Adipocyte (in vitro differentiated cells): ENCODE results near the gene PIP5K1B.
A peak's percentile ranks its signal among the peaks of the same experiment; 100 is the strongest.

ENCODE experiments used
- DNase-seq: peaks from one replicate; pipeline ENCODE4 v3.0.0-alpha.2; 2015; ENCODE audit warnings: low read depth
- H3K27me3 ChIP-seq: replicated peaks from 2 replicates; pipeline ENCODE4 v1.7.0; 2013; ENCODE audit warnings: mild to moderate bottlenecking, low read length, moderate library complexity; ENCODE audit not compliant: control insufficient read depth, insufficient read depth
- H3K36me3 ChIP-seq: 2 replicates; pipeline ENCODE4 v1.7.0; 2013; ENCODE audit warnings: low read length, mild to moderate bottlenecking, moderate library complexity; ENCODE audit not compliant: control insufficient read depth, insufficient read depth, severe bottlenecking
- H3K4me1 ChIP-seq: 2 replicates; pipeline ENCODE4 v1.7.0; 2013; ENCODE audit warnings: mild to moderate bottlenecking, low read length, moderate library complexity; ENCODE audit not compliant: control insufficient read depth, insufficient read depth
- H3K4me3 ChIP-seq: 2 replicates; pipeline ENCODE4 v1.7.0; 2013; ENCODE audit warnings: mild to moderate bottlenecking, low read length, moderate library complexity
- H3K9ac ChIP-seq: 2 replicates; pipeline ENCODE4 v1.7.0; 2013; ENCODE audit warnings: mild to moderate bottlenecking, low read length, moderate library complexity
- H3K9me3 ChIP-seq: 2 replicates; pipeline ENCODE4 v1.7.0; 2013; ENCODE audit warnings: mild to moderate bottlenecking, low read length, moderate library complexity; ENCODE audit not compliant: control insufficient read depth

PIP5K1B gene

DNA sequence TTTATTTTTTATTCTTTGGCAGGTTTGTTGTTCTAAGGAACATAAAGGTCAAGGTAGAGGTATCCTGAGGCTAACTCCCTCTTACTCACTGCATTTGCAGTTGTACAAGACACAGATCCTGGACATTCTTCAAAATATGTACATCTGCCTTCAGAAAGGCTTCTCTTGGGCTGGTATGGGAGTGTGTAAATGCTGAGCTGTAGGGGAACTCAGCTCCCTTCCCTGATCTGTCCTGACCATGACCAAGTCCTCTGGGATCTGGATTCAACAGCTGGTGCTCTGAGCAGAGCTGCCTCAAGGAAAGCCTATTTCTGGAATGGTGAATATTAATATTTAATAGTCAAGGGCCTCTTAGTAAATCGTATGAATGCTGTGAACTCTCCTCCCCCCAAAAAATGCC is 191.4 kb downstream of the PIP5K1B start:
- Histone ChIP-seq H3K9ac (peak overlapping the region; percentile 53), H3K27me3 (no peaks in the 10 kb centered on the region), H3K4me3 (peak overlapping the region; percentile 70), H3K4me1 (peaks cover 28% of the 10 kb centered on the region), H3K36me3 (no peaks in the 10 kb centered on the region), H3K9me3 (no peaks in the 10 kb centered on the region)
- no peak for DNase-seq

DNA sequence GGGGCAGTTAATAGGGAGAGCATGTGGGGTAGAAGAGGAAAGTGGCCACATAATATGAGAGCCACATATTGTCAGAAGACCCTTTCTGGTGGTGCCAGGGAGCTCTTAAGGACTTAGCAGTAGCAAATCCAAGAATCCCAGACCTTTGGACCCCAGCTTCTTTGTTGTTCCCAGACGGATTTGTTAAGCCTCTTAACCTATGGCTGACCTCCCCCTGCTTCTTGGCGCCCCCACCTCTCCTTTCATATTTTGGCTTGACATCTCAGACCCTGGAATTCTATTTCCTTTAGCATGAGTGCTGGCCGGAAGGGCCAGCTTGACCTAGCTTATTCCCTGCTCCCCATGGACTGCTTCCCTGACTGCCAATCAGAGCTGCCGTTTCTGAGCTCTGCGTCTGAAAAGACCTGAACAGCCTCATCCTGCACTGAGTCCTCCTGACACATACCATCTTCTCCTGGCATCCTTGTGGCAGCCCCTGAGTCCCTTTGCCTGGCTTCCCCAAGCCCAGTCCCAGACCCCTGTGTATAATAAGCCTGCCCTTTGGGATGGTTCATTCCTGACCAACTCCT is 192.6 kb downstream of the PIP5K1B start:
- no peak for DNase-seq
- Histone ChIP-seq H3K4me1 (peaks cover 28% of the 10 kb centered on the region), H3K9me3 (no peaks in the 10 kb centered on the region), H3K9ac (no peak overlapping the region), H3K27me3 (no peaks in the 10 kb centered on the region), H3K4me3 (no peak overlapping the region), H3K36me3 (no peaks in the 10 kb centered on the region)

DNA sequence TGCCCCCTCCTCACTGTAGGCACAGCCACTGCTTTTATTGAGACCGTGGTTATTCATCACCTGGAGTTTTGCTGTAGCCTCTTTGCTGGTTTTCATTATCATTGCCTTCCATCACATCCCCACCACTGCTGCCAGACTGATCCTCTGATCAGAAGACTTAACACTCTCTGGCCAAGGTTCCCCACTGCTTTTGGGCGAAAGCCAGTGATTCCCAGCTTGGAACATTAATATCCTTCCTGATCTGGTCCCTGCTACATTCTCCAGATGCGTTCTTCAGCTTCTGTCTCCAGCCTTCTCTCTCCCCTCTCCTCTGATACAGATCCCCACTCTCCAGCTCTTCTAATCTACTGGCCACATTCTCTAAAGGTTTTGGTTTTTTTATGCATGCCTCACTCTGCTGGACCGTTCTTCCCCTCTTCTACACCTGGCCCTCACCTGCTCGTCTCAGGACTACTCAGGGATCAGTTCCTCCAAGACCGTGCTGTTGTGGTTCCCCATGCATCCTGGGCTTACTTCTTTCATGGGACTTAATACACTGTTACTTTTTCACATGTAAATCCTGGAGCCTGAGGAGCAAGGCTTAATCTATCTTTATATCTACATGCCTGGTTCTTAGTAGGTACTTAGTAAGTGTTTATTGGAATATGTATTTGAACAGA is 193.9 kb downstream of the PIP5K1B start:
- DNase-seq, result no peak
- no peak overlapping the region for H3K9ac ChIP-seq
- H3K4me3 ChIP-seq, result no peak overlapping the region
- H3K27me3 ChIP-seq, result no peaks in the 10 kb centered on the region
- no peaks in the 10 kb centered on the region for H3K9me3 ChIP-seq
- no peaks in the 10 kb centered on the region for H3K36me3 ChIP-seq
- peaks cover 28% of the 10 kb centered on the region for H3K4me1 ChIP-seq

DNA sequence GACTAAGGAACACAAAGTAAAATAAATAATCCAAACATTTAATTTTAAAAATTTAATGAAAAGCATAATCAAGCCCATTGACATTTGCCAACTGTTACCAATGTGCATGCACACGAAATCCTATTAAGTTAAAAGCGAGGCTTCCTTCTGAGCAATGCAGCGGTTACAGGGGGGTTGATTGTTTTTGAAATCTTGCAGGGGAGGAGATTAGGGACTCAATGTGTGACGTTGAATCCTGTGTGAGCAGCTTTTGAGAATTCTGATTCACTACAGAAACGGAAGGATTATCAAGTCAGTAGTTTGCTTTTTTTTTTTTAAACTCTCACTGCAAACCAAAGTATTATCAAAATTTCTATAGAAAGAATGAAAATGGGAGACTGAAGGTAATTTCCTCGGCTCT is 199.4 kb downstream of the PIP5K1B start:
- Histone ChIP-seq H3K4me1 (no peaks in the 10 kb centered on the region), H3K36me3 (no peaks in the 10 kb centered on the region), H3K9me3 (no peaks in the 10 kb centered on the region), H3K4me3 (no peak overlapping the region), H3K9ac (no peak overlapping the region), H3K27me3 (no peaks in the 10 kb centered on the region)
- DNase-seq, result no peak

DNA sequence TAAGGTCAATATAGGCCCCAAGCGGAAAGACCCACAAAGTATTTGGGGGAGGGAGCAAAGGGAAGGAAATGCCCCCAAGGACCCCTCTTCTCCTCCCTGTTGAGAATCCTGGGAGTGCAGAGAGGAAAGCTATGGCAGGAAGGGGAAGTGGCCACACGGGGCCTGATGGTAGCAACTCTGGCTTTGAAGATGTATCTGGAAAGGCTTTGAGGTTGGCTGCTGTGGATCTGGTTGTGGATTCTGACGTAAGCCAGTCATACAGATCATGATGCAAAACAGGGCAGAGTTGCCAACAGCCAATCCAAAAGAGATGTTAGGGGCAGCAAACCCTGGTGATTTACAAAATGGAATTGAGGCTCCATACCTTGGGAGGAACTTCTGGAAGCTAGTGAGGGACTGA is 200.1 kb downstream of the PIP5K1B start:
- H3K9me3 ChIP-seq, result no peaks in the 10 kb centered on the region
- no peaks in the 10 kb centered on the region for H3K36me3 ChIP-seq
- H3K4me1 ChIP-seq, result no peaks in the 10 kb centered on the region
- H3K27me3 ChIP-seq, result no peaks in the 10 kb centered on the region
- DNase-seq, result no peak
- no peak overlapping the region for H3K9ac ChIP-seq
- no peak overlapping the region for H3K4me3 ChIP-seq

DNA sequence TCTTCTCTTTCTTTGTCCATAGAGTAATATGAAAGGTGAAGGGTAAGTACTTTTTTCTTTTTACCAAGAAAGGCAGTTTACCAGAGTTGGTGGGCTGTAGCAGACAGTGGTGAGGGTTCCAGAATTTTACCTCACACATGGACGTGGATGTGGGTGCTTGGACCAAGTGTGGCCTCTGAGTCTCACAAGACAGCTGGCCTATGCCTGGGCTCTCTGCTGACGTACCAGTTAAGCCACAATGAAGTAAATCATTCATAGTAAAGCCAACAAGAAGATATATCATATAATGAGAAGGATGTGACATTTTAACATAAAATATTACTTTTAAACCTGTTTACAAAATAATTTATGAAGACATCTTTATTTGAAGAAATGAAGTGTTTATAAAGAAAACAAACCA is 202.9 kb downstream of the PIP5K1B start:
- no peak overlapping the region for H3K9ac ChIP-seq
- no peaks in the 10 kb centered on the region for H3K9me3 ChIP-seq
- no peaks in the 10 kb centered on the region for H3K4me1 ChIP-seq
- no peaks in the 10 kb centered on the region for H3K36me3 ChIP-seq
- no peak for DNase-seq
- H3K4me3 ChIP-seq, result no peak overlapping the region
- H3K27me3 ChIP-seq, result no peaks in the 10 kb centered on the region

DNA sequence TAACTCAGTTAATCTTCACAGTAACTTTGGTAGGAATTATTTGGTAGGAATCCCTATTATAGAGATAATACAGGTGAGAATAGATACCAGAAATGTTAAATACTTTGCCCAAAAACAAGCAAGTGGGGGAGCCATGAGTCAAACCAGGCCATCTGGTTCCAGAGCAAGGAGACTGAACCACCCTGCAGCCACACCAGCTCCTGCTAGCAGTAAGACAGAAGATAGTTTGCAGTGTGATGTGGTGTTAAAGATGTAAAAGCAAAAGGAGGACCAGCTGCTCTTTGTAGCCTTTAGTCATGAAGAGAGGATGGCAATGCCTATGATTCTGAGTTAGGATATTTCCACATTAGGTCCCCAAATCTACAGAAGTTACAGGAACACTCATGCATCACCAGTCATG is 207.5 kb downstream of the PIP5K1B start:
- H3K4me3 ChIP-seq, result no peak overlapping the region
- no peaks in the 10 kb centered on the region for H3K36me3 ChIP-seq
- H3K27me3 ChIP-seq, result peaks cover 3% of the 10 kb centered on the region
- H3K9me3 ChIP-seq, result no peaks in the 10 kb centered on the region
- H3K9ac ChIP-seq, result no peak overlapping the region
- no peak for DNase-seq
- H3K4me1 ChIP-seq, result no peaks in the 10 kb centered on the region

DNA sequence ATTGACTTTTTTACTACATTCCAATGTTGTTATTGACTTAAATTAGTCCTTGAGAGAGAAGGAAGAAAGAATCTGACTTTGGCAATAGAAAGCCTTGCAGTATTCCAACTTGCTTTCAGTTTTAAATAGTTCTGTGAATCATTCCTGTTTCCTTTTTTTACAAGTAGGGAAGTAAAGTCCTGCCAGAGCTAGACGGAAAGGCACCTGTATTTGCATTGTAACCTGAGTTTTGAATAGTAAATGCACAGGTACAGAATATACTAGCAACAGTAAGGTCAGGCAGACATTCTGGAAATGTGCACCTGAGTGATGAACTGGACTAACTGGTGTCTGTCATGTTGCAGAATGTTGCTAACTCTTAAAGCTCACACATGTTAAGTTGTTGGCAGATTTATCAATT is 208.0 kb downstream of the PIP5K1B start:
- no peak overlapping the region for H3K9ac ChIP-seq
- H3K27me3 ChIP-seq, result peaks cover 3% of the 10 kb centered on the region
- DNase-seq, result no peak
- H3K4me1 ChIP-seq, result no peaks in the 10 kb centered on the region
- no peak overlapping the region for H3K4me3 ChIP-seq
- H3K9me3 ChIP-seq, result no peaks in the 10 kb centered on the region
- H3K36me3 ChIP-seq, result no peaks in the 10 kb centered on the region

DNA sequence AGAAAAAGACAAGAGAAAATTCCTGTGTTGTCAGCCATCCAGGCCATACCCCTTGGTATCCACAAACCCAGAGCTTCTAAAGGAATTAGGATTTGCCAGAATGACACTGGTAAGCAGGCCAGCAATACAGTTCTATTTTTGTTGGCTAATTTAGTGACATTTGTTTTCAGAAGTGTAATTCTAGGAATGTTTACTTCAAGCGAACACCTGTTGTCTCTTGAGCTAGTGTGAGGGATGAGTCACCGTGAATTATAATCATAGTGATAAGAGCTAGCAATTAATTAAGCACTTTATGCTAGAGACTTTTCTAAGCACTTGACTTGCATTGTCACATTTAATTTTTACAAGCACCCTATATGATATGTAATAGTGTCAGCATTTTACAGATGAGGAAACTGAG is 209.7 kb downstream of the PIP5K1B start:
- Histone ChIP-seq H3K36me3 (no peaks in the 10 kb centered on the region), H3K4me1 (no peaks in the 10 kb centered on the region), H3K9me3 (no peaks in the 10 kb centered on the region), H3K4me3 (no peak overlapping the region), H3K27me3 (peaks cover 3% of the 10 kb centered on the region), H3K9ac (no peak overlapping the region)
- DNase-seq, result no peak

DNA sequence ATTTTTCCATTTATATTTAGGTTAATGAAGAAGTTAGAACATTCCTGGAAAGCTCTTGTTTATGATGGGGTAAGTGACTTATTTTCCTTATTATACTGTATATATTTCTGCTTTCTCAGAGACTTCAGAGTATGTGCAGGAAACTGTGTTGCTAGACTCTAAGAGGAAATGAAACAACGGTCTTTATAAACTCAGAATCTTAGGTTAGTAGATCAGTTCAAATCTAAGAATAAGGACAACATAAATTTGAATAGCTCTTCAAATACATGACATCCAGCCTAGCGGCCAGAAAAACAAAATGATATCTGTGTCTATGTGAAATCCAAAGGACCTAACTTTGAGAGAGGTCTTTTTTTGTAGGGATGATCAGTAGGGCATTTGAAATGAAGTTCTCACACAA is 214.6 kb downstream of the PIP5K1B start:
- Histone ChIP-seq H3K36me3 (no peaks in the 10 kb centered on the region), H3K9ac (no peak overlapping the region), H3K4me3 (no peak overlapping the region), H3K27me3 (peaks cover 3% of the 10 kb centered on the region), H3K4me1 (no peaks in the 10 kb centered on the region), H3K9me3 (no peaks in the 10 kb centered on the region)
- DNase-seq, result no peak

DNA sequence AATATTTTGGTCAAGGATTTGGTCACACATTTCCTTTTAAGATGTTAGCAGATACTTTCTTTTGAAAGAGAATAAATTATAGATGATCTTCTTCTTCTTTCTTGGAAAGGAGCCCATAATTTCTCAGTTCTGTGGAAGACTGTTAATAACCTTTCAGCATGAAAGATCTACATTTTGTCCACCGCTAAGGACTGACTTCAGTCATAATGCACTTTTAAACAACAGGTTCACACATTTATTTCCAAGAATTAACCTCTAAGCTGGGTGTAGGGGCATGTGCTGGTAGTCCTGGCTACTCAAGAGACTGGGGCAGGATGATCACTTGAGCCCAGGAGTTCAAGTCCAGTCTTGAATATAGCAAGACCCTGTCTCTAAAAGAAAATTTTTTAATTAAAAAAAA is 215.9 kb downstream of the PIP5K1B start:
- H3K4me1 ChIP-seq, result no peaks in the 10 kb centered on the region
- H3K9me3 ChIP-seq, result no peaks in the 10 kb centered on the region
- no peaks in the 10 kb centered on the region for H3K36me3 ChIP-seq
- H3K27me3 ChIP-seq, result no peaks in the 10 kb centered on the region
- no peak overlapping the region for H3K9ac ChIP-seq
- DNase-seq, result no peak
- H3K4me3 ChIP-seq, result no peak overlapping the region

DNA sequence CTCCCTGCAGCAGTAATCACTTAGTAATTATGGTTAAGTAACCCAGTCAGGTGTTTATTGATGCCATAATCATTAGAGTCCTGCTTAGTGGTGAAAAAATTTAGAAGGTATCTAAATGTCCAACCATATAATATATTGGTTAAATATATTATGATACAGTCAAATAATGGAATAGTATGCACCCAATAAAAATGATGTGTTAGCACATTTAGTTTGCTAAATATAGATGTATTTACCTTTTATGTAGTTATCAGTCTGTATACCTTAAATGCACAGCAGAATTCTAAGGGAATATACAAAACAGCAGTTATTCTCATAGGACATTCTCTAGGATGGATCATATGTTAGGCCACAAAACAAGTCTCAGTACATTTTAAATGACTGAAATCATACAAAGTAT is 218.4 kb downstream of the PIP5K1B start:
- no peak for DNase-seq
- no peak overlapping the region for H3K9ac ChIP-seq
- no peak overlapping the region for H3K4me3 ChIP-seq
- no peaks in the 10 kb centered on the region for H3K36me3 ChIP-seq
- H3K9me3 ChIP-seq, result no peaks in the 10 kb centered on the region
- no peaks in the 10 kb centered on the region for H3K4me1 ChIP-seq
- no peaks in the 10 kb centered on the region for H3K27me3 ChIP-seq
